Parathyroid adenoma (tissue), 2 donors: ENCODE results near the gene PTH1R.

Experiments used
- H2AFZ ChIP-seq: fragments of 300-600 bp; sonication (generic); one replicate; pipeline ENCODE4 v1.7.0; 2017; ENCODE audit warnings: antibody characterized with exemption, mild to moderate bottlenecking
- H3K27ac ChIP-seq: fragments of 300-600 bp; sonication (generic); one replicate; pipeline ENCODE4 v1.7.0; 2017
- H3K27me3 ChIP-seq: fragments of 300-600 bp; sonication (generic); one replicate; pipeline ENCODE4 v1.7.0; 2017; ENCODE audit warnings: low read length; ENCODE audit not compliant: control insufficient read depth, insufficient read depth
- H3K36me3 ChIP-seq: fragments of 300-600 bp; sonication (generic); one replicate; pipeline ENCODE4 v1.7.0; 2017; ENCODE audit warnings: low read length; ENCODE audit not compliant: control insufficient read depth, insufficient read depth
- H3K4me1 ChIP-seq: fragments of 300-600 bp; sonication (generic); one replicate; pipeline ENCODE4 v1.7.0; 2017; ENCODE audit warnings: control low read depth
- H3K4me2 ChIP-seq: fragments of 300-600 bp; sonication (generic); one replicate; pipeline ENCODE4 v1.7.0; 2017; ENCODE audit warnings: low read length
- H3K4me3 ChIP-seq: fragments of 300-600 bp; sonication (generic); one replicate; pipeline ENCODE4 v1.7.0; 2017; ENCODE audit warnings: low read depth, low read length
- H3K79me2 ChIP-seq: fragments of 300-600 bp; sonication (generic); one replicate; pipeline ENCODE4 v1.7.0; 2017; ENCODE audit warnings: control low read depth
- H3K9ac ChIP-seq: fragments of 300-600 bp; sonication (generic); one replicate; pipeline ENCODE4 v1.7.0; 2017; ENCODE audit warnings: mild to moderate bottlenecking
- H3K9me3 ChIP-seq: fragments of 300-600 bp; sonication (generic); one replicate; pipeline ENCODE4 v1.7.0; 2017; ENCODE audit warnings: low read length; ENCODE audit not compliant: control insufficient read depth
- CTCF ChIP-seq: fragments of 300-600 bp; sonication (generic); IDR thresholded peaks from one replicate; pipeline ENCODE4 v1.7.0; 2017; ENCODE audit warnings: antibody characterized with exemption, mild to moderate bottlenecking
- donor health status: primary hyperparathyroidism.

PTH1R gene

GRCh38 chr3:46843508-46843907 lies 34.0 kb upstream of the PTH1R start:
- no peaks in the 10 kb centered on the region for H3K27me3 ChIP-seq
- no peaks in the 10 kb centered on the region for H3K36me3 ChIP-seq
- no peaks in the 10 kb centered on the region for H3K79me2 ChIP-seq
- H2AFZ ChIP-seq, result no peak overlapping the region
- H3K9me3 ChIP-seq, result no peaks in the 10 kb centered on the region
- TF ChIP-seq CTCF, result no peak
- H3K4me2 ChIP-seq, result no peak overlapping the region
- H3K27ac ChIP-seq, result no peak overlapping the region
- no peak overlapping the region for H3K9ac ChIP-seq
- peaks cover 14% of the 10 kb centered on the region for H3K4me1 ChIP-seq
- H3K4me3 ChIP-seq, result no peak overlapping the region

GRCh38 chr3:46844397-46844796 lies 33.1 kb upstream of the PTH1R start:
- Histone ChIP-seq H3K79me2 (no peaks in the 10 kb centered on the region), H2AFZ (no peak overlapping the region), H3K9me3 (no peaks in the 10 kb centered on the region), H3K36me3 (no peaks in the 10 kb centered on the region), H3K27me3 (no peaks in the 10 kb centered on the region), H3K9ac (no peak overlapping the region), H3K4me1 (peaks cover 14% of the 10 kb centered on the region), H3K4me3 (no peak overlapping the region), H3K4me2 (no peak overlapping the region), H3K27ac (no peak overlapping the region)
- no peak for TF ChIP-seq CTCF

- H3K79me2 ChIP-seq, result no peaks in the 10 kb centered on the region
These were observed 32.6 kb upstream of the PTH1R start for GRCh38 chr3:46844881-46845312.

GRCh38 chr3:46845397-46845859 lies 32.1 kb upstream of the PTH1R start:
- Histone ChIP-seq H3K4me1 (peaks cover 14% of the 10 kb centered on the region), H2AFZ (peak overlapping the region; percentile 100), H3K27me3 (no peaks in the 10 kb centered on the region), H3K9me3 (no peaks in the 10 kb centered on the region), H3K4me3 (peak overlapping the region; percentile 50), H3K36me3 (no peaks in the 10 kb centered on the region), H3K4me2 (peak overlapping the region; percentile 80), H3K79me2 (no peaks in the 10 kb centered on the region), H3K27ac (peak overlapping the region; percentile 55), H3K9ac (peak overlapping the region; percentile 57)
- TF ChIP-seq CTCF, result no peak

More at GRCh38 chr3:46844881-46845312, 32.6 kb upstream of the PTH1R start:
- TF ChIP-seq CTCF, result no peak
- H3K4me1 ChIP-seq, result peaks cover 14% of the 10 kb centered on the region
- peak overlapping the region; percentile 55 for H3K27ac ChIP-seq
- no peaks in the 10 kb centered on the region for H3K9me3 ChIP-seq
- H3K4me2 ChIP-seq, result no peak overlapping the region
- no peaks in the 10 kb centered on the region for H3K36me3 ChIP-seq
- peak overlapping the region; percentile 100 for H2AFZ ChIP-seq
- no peak overlapping the region for H3K9ac ChIP-seq
- no peak overlapping the region for H3K4me3 ChIP-seq
- H3K27me3 ChIP-seq, result no peaks in the 10 kb centered on the region
